Stimulated activated CD4-positive, alpha-beta T cell treated with anti-CD3 and anti-CD28 coated beads, Interleukin-4, amount 100 ng/mL, for 4 hours (primary cell): ENCODE data around the gene ATP1A1.

Experiments used
- DNase-seq, 2 experiments: peaks; one replicate each; pipeline ENCODE4 v3.0.0-alpha.2; 2020

Gene ATP1A1

DNA sequence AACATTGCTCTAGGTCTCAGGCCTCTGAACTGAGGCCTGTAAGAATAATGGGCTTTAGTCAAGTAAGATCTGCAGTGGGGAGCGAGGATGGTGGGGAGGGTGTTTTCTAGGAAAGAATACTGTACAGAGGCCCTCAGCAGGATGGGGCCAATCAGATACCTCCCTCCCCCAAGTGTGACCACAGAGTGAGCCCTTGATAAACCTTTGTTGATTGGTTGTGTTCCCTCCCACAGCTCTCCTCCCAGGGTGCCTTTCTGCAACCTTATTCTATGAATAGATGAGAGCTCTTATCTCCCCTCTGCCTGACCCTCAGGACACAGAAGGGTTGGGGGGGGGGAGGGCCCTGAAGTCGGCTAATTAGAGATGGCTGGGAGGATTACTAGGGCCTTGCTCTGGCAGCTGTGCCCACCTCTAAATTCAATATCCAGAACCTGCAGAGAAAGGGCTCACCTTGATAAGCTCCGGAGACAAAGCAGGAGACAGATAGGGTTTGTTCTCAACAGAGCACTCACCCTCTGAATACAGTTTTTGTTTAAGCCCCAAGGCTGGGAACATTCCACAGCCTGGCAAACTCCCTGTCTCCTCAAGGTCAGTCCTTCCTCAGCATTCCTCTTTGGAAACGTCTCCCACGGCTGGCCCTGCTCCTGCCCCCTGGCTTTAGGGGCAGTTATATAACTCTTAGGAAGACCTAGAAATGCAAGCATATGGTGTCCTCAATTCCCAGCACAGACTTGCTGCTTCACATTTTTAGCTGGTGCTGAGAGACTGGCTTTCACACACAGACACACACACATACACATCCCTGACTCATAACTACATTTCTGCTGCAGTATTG, 42.9 kb downstream of the ATP1A1 start:
- DNase-seq: no peak

DNA sequence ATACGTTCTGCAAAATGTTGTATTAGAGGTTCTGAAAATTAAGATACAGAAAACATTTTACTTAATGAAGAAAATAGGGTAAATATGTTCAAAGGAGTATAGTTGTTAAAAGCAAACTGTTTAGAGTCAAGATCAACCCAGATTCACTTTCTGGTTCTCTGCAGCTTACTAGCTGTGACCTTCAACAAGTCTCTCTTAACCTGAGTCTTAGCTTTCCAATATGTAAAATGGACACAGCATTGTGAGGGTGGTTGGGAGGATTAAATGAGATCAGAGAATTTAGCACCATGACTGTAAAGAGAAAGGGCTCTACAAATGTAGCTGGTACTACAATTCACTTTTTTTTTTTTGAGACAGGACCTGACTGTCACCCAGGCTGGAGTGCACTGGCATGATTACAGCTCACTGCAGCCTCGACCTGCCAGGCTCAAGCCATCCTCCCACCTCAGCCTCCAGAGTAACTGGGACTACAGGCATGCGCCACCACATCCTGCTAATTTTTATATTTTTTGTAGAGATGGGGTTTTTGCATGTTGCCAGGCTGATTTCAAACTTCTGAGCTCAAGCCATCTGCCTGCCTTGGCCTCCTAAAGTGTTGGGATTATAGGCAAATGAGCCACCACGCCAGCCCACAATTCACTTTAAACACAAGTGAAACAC, 43.9 kb downstream of the ATP1A1 start:
- no peak for DNase-seq

DNA sequence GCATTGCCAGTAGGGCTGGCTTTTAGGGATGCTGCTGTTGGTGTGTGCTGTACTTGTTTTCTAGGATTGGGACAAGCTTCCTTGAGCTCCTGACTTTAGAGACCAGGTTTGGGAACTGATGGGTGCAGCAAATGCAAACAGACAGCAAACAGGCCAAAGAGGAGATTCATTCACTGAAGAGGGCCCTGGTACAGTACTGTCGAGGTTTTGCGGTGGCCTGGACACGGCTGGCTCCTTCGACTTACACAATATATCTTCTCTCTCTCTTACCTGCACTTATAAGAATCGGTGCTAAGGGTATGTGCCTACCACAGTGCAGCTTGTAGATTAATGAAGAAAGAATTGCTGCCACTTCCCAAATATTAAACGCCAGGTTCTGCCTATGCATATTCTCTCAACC, 44.6 kb downstream of the ATP1A1 start:
- DNase-seq: no peak

DNA sequence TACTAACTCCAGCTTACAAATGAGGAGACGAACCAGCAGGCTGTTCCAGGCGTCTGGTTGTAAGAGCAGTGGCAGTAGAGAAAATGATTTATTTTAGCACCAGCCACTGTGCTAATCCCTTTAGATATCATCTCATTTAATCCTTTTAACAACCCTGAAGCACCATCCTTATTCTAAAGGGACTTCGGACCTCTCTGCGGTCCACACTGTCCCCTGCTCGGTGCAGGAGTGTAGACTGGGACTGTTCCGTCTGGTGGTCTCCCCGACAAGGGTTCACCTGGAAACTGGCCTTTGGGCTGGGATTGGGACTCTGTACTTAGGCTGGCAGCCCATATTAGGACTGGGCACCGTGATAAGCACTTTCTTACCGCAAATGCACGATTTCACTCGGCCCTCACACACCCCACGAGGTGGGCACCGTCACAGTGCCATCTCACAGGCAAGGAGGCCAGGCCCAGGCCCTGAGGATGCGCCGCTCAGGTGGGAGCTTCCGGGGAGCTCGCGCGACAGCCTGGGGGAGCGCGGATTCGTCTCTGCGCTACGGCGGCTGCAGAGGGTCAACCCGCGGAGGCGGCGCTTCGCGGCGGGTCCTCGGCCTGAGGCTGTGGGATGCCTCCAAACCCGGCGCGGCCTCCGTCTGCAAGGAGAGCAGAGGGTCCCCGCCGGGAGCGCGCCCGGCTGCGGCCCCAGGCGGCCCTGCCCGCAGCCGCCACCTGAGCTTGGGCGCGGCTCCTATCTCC, 45.2 kb downstream of the ATP1A1 start:
- DNase-seq: peak; percentile 83

DNA sequence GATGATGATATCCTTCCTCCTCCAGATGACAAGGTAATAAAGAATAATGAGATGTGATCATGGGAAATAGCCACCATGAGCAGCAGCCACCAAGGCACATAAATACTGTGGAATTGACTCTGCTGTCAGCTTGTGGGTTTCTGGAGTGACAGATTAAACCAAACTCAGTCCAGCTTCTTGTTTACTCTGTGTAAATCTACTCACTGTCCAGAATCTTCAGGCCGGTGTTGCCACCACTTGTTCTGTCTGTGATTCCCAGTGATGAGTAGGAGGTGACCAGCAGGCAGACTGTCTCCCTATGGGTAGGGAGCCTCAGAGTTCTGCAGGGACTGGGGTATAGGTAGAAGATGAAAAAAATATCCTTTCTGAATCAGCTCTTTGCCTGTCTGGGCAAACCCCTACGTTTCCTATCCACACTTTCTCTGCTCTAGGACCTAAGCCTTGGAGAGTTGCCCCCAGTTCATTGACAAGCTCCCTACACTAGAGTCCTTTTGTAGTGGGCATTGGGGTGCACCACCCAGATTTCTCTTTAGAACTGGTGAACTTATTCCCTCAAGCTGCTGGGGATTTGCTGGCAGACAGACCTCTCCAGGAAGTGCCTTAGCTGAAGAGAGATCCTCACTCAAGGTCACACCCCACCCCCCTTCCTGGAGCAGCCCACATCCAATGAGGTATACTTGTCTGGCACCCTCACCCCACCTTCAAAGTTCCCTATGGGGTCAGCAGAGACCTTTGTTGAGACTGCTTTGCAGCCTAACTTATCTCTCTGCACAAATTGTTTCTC, 47.6 kb downstream of the ATP1A1 start:
- no peak for DNase-seq

DNA sequence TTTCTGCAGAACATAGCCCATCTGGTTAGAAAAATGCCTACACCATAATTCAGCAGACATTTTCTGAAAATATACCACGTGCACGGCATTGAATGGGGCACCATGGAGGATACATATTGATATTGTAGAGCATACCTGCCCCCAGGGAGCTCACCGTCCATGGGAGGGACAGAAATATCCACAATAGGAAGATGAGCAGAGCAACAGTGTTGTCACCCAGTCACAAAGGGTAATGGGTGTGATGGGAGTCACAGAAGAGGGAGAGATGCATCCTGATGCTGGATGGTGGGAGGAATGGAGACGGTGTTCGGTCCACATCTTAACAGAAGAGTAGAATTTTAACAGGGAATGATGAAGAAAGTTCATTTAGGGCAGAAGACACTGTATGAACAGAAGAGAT, 51.4 kb downstream of the ATP1A1 start:
- no peak for DNase-seq

DNA sequence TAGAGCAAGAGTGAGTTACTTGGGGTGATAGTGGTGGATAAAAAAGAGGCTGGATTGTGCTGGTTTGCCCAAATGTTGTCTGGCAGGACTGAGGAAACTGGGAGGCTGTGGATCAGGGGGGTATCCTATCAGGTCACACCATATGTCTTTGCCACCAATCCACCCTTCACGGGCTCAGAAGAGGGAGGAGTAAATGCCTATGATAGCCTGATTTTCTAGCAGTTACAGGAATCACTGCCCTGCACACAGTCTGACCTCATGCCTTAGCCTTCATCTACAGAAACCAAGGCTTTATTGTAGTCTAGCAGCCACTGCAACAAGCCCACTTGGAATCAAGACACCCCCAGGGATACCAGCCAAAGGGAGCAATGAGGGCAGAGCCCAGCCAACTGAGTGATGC, 51.8 kb downstream of the ATP1A1 start:
- no peak for DNase-seq

DNA sequence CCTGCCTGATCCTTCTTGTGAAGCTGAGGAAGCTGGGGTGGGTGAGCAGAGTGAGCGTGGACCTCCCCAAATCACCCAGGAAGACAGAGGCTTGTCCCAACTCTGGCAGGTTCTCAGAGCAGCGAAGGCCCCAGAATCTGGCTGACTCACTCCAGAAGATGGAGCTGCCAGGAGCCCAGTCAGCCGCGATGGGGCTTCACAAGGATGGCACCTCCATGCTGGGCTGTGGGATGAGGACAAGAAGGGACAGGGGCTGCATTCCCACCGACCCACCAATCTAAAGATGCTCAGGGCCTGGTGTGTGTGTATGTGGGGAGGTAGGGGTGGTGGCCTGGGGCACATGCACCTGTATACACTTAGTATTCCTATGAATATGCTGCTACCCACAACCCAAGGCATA, 52.9 kb downstream of the ATP1A1 start:
- no peak for DNase-seq

DNA sequence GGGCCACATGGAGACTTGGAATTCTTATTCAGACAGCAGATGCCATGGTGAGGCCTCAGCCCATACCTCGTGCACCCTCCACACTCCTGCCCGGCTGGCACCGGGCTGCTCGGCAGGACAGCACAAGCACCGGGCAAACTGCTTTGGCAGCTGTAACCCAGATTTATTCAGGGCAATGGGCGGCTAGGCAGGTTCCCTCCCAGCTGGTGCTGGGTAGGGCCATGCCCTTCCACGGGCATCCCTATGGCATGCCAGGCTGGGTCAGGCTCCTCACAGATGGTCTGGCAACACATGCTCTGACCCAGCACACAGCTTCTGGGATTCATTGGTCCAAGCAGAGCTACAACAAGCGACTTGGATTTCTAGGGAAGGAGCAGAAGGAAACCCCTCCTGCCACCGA, 53.4 kb downstream of the ATP1A1 start:
- no peak for DNase-seq

DNA sequence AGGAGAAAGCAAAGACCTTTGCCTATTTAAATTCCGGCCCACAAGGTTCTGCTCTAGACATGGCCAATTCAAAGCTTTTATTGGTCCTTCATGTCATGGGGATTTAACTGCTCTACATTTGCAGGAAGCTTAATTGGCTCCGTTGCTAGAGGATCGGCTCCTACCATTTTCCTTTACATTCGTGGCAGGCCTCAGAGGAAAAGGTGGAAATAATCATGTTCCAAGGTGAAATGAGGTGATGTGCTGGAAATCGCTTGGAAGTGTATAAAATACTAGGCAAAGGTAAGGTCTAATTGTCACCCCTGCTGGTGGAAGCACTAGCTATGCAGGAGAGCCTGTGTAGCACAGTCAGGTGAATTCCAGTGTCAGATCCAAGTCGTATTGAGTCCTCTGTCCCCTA, 55.5 kb downstream of the ATP1A1 start:
- DNase-seq: no peak

DNA sequence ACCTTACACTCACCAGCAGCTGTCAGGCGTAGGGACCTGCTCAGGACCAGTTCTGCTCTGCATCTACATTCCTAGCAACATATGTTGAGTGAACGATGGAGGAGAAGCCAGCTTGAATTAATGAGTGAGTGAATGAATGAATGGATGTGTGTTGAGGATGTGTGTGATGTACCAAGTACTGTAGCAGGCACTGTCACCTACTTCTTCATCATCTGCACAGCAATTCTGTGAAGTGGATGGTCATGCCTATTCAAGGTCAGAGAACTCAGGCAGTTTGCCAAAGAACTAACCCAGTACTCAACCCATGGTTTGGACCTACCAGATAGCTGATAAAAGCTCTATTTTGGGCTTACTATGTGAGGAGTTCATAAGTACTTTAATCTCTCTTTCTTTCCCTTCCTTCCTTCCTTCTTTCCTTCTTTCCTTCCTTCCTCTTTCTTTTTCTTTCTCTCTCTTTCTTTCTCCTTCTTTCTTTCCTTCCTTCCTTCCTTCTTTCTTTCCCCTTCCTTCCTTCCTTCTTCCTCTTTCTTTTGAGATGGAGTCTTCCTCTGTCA, 56.9 kb downstream of the ATP1A1 start:
- DNase-seq: no peak

DNA sequence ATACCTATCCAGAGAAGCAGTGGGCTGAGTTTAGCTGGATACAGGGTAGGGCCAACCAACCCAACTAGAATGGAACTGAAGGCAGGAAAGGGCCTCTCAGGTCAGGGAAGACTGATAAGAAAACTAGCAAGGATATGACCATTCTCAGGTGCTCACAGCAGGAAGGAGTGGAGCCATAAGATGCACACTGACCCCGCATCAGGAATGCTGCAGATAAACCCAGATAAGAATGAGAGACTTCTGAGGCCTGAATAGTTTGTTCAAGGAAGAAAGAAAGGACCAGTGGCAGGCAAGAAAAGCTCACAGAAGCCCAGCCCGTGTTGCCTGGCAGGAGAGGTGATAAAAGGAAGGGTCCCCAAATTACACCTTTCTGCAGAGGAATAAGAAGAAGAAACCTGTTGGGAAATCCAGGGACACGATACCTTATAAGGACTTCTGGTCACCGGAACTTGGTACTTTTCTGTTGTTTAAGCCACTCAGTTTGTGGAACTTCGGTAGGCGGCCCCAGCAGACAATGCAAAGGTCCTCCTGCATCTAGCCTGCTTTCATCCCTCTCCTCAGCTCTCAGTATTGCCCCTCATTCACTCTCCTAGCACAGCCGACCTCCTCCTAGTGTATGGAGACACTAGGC, 58.9 kb downstream of the ATP1A1 start:
- no peak for DNase-seq

DNA sequence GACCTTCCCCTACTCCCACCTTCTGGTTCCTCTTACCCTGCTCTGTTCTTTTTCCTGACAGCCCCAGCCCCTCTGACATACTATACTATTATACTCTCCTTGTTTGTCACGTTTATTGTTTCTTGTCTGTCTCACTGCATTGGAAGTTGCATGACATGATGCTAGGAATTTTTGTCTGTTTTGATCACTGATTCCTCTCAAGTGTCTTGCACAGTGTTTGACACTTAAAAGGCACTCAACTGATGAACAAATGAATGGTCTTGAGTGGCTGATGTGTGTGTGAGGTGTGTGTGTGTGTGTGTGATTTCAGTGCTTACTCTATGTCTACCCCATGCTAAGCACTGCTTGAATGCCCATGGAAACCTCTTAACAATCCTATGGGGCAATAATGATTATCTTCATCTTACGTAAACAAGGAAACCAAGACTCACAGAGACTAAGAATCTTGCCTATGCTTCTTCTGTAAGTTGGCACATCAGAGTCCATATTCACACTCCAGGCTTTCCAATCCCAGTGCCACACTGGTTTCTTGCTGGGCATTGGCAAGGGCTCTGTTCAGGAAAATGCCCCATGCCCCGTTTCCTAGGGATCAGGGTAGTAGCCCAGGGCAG, 59.7 kb downstream of the ATP1A1 start:
- no peak for DNase-seq

DNA sequence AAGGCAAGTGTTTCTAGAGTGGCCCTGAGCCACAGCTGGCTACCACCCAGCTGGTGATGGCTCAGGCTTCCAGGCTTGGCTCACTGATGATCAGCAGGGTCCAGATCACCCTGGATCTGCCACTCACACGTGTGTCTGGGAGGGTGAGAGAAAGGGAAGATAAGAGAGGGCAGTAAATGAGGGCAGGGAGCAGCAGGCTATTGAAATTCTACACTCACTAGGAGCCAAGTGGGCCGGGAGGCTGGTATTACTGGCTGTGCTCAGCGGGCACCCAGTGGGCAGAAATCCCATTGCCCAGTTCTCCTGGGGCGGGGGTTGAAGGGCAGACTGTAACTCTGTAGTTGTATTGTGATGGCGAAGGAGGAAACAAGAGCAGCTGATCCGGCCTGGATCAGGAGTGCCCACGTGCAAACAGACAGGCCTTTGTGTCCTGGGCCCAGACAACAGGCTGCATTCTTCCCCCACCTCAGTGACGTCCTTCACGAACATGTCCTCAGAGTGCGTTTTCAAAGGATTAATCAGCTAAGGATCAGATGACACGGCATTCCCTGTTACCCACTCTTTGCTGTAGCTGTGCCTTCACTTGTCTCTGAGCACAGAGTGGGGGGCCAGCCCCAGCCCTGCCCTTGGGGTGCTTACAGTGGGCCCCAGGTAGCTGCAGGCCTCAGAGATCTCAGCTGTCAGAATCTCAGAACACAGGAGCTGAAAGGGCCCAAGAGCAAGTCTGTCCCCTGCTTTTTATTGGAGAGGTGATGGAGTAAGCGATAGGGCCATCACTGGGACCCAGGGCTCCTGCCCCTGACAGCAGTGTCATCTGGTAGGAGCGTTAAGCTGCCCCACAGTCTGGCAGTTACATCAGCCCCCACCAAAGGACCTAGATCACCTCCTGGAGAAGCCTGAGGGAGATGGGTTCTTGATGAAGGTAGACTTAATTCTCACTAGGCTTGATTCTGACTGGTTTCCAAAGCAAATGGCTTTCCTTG, 60.5 kb downstream of the ATP1A1 start:
- DNase-seq: no peak

DNA sequence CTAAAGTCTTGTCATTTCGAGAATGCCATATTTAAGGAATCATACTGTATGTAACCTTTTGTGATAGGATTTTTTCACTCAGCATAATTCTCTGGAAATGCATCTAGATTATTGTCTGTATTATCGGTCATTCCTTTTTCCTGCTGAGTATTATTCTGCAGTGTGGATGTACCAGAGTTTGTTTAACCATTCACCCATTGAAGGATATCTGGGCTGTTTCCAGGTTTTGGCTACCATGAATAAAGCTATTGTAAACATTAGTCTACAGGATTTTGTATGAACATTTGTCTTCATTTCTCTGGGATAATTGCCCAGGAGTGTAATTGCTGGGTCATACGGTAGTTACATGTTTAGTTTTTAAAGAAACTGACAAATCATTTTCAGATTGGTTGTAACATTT, 61.8 kb downstream of the ATP1A1 start:
- no peak for DNase-seq

DNA sequence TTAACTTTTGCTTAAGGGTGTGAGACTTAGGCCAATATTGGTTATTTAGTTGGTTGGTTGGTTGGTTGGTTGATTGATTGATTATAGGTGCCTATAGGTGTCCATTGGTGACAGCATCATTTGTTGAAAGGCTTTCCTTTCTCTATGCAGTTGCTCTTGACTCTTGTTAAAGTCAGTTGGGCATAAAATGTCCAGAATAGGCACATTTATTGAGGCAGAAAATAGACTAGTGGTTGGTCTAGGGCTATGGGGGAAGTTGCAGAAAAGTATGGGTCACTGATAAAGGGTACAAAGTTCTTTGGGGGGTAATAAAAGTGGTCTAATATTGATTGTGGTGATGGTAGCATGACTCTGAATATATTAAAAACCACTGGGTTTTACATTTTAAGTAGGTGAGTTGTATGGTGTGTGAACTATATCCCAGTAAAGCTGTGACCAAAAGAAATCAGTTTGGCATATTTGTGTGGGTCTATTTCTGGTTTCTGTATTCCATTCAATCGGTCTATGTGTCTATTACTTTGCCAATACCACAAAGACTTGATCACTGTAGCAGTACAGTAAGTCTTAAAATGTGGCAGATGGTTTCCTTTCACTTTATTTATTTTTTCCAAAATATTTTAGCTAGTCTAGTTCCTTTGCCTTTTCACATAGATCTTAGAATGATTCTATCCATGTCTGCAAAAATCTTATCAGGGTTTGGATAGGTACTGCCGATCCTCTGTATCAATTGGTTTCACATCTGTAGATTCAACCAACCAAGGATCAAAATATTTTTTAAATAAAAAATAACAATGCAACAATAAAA, 63.0 kb downstream of the ATP1A1 start:
- DNase-seq: no peak

DNA sequence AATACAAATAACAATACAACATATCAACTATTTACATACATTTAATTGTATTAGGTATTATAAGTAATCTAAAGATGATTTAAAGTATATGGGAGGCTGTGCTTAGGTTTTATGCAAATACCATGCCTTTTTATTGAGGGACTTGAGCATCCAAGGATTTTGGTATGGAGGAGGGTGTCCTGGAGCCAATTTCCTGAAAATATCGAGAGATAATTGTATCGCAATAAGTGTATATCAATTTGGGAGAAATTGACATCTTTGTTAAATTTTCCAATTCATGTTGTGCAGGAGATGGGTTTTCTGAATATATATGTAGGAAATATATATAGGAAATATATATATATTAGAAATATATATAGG, 63.5 kb downstream of the ATP1A1 start:
- no peak for DNase-seq

DNA sequence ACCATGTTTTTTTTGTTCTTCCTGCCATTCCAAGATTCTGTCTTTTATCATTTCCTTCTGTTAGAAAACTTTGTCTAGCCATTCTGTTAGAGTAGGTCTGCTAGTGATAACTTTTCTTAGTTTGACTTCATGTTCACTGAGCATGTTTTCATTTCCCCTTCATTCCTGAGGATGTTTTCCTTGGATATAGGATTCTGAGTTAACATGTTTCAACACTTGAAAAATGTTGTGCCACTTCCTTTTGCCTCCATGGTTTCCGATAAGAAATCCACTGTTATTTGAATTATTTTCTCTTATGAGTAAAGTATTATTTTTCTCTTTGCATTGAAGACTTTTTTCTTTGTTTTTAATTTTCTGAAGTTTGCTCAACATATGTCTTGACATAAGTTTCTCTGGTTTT, 66.7 kb downstream of the ATP1A1 start:
- DNase-seq: no peak

DNA sequence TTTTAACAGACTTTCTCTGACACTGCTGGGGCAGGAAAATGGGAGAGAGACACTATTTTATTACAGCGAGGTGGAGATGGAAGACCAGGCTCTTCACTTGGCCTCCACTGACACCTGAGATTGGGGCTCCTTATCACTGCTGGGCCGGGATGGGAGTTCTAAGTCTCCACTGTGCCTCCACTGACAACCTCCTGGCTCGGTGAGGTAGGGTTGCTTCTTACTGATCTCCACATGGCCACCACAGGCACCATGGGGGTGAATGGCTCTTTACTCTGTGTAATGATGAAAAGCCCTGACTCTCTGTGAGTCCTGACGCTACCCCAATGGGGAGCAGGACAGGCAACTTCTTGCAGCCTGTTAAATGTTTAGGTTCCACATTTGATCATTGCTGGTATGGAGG, 67.7 kb downstream of the ATP1A1 start:
- DNase-seq: no peak

DNA sequence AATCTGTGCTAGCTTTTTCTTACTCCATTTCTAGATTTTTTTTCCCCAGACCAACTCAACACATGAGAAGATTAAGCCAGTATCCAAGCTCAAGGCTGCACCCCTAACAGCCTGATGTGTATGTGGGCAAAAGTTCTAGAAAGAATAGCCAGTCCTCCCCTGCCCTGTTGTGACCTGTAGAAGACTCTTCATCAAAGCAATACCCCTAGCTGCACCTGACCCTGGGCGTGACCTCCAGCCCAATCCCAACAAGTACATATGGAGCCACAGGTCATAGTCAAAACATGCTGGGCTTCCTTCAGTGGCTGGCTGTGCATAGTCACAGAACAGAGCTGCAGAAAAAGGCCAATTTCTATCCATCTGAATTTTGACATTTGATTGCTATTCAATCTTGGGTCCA, 72.5 kb downstream of the ATP1A1 start:
- DNase-seq: no peak
